ES-I3 (cell line): ENCODE measurements around the gene ADRA2B.
A peak's percentile ranks its signal among the peaks of the same experiment; 100 is the strongest.

Experiments used
- H3K36me3 ChIP-seq: 2 replicates; pipeline ENCODE4 v1.6.1; 2013; ENCODE audit warnings: mild to moderate bottlenecking, low read length, control low read depth, moderate library complexity; ENCODE audit not compliant: insufficient read depth
- H3K4me1 ChIP-seq: 2 replicates; pipeline ENCODE4 v1.6.1; 2013; ENCODE audit warnings: mild to moderate bottlenecking, control low read depth, low read length; ENCODE audit not compliant: insufficient read depth
- H3K9ac ChIP-seq: 2 replicates; pipeline ENCODE4 v1.6.1; 2013; ENCODE audit warnings: low read depth, mild to moderate bottlenecking, low read length, moderate library complexity
- H3K9me3 ChIP-seq: 2 replicates; pipeline ENCODE4 v1.6.1; 2013; ENCODE audit warnings: mild to moderate bottlenecking, low read length, moderate library complexity; ENCODE audit not compliant: control insufficient read depth, insufficient read depth

ADRA2B gene

GRCh38 chr2:96153991-96154431 is 37.6 kb upstream of the ADRA2B start:
- no peaks in the 10 kb centered on the region for H3K9me3 ChIP-seq
- no peaks in the 10 kb centered on the region; the same call in 1 of the 2 replicates for H3K4me1 ChIP-seq
- no peaks in the 10 kb centered on the region for H3K36me3 ChIP-seq
- no peak overlapping the region for H3K9ac ChIP-seq

DNA sequence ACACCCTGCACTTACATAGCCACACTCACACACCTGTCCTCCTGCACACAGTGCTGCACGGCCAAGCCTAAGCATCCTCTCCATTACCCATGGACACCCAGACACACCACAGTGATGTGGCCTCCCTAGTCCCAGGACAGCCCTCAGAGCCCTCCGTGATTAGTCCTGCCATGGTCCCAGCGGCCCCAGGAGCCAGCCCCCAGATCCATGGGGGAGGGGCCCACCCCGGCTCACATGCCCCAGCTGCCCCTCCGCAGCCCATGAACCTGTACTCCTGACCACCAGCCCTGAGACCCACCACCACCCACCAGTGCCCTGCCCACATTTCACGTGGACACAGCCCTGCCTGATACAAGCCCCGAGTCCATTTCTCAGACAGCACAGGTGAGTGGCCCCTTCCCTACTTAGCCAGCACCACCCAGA is 36.9 kb upstream of the ADRA2B start:
- Histone ChIP-seq H3K9ac (no peak overlapping the region), H3K9me3 (no peaks in the 10 kb centered on the region), H3K36me3 (no peaks in the 10 kb centered on the region), H3K4me1 (no peaks in the 10 kb centered on the region; the same call in 1 of the 2 replicates)

DNA sequence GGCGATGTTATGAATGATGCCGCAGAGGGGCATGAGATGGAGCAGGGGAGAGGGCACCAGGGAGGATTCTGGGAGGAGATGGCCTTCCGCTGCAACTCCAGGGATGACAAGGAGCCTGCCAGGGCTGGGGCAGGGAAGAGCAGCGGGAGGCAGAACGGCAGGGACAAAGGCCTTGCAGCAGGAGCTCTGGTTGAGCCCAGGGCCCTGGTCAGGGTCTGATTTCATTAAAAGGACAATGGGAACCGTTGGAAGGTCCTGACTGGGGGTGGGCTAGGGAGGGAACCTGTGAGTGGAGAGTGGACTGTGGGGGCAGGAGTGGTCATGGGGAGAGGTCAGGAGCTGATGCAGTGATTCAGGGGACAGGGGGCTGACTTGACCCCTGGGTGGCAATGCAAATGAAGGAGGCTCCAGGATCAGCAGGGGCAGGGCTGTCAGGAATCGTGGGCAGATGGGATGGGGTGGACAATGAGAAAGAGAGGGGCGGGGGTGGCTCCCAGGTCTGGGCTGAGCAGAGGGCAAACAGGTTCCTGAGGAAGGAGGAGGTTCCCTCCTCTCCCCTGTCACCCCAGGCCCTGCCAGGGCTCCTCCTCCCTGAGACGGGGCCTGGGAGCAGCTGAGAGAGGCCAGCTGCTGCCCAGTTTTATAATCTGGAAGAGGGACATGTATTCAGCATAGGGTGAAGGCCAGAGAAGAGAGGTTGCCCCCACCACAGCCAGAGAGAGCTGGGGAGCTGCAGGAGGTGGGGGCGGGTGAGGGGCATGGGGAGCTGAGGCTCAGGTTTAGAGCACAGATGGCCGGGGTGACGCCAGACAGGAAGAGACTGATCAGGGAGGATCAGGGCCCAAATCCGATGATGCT is 36.2 kb upstream of the ADRA2B start:
- H3K9ac ChIP-seq, result no peak overlapping the region
- H3K36me3 ChIP-seq, result no peaks in the 10 kb centered on the region
- peaks cover 7% of the 10 kb centered on the region; the same call in 1 of the 2 replicates for H3K4me1 ChIP-seq
- no peaks in the 10 kb centered on the region for H3K9me3 ChIP-seq

GRCh38 chr2:96151595-96152303 is 35.4 kb upstream of the ADRA2B start:
- Histone ChIP-seq H3K36me3 (no peaks in the 10 kb centered on the region), H3K4me1 (peaks cover 10% of the 10 kb centered on the region; the same call in 1 of the 2 replicates), H3K9me3 (no peaks in the 10 kb centered on the region), H3K9ac (no peak overlapping the region)

GRCh38 chr2:96150791-96151594 is 34.6 kb upstream of the ADRA2B start:
- Histone ChIP-seq H3K9me3 (no peaks in the 10 kb centered on the region), H3K36me3 (no peaks in the 10 kb centered on the region), H3K4me1 (peaks cover 18% of the 10 kb centered on the region; the same call in 1 of the 2 replicates), H3K9ac (no peak overlapping the region)

- no peaks in the 10 kb centered on the region for H3K9me3 ChIP-seq
- H3K9ac ChIP-seq, result no peak overlapping the region
- H3K36me3 ChIP-seq, result no peaks in the 10 kb centered on the region
- H3K4me1 ChIP-seq, result peaks cover 22% of the 10 kb centered on the region; the same call in 1 of the 2 replicates
These were observed 33.8 kb upstream of the ADRA2B start for GRCh38 chr2:96150007-96150640.

DNA sequence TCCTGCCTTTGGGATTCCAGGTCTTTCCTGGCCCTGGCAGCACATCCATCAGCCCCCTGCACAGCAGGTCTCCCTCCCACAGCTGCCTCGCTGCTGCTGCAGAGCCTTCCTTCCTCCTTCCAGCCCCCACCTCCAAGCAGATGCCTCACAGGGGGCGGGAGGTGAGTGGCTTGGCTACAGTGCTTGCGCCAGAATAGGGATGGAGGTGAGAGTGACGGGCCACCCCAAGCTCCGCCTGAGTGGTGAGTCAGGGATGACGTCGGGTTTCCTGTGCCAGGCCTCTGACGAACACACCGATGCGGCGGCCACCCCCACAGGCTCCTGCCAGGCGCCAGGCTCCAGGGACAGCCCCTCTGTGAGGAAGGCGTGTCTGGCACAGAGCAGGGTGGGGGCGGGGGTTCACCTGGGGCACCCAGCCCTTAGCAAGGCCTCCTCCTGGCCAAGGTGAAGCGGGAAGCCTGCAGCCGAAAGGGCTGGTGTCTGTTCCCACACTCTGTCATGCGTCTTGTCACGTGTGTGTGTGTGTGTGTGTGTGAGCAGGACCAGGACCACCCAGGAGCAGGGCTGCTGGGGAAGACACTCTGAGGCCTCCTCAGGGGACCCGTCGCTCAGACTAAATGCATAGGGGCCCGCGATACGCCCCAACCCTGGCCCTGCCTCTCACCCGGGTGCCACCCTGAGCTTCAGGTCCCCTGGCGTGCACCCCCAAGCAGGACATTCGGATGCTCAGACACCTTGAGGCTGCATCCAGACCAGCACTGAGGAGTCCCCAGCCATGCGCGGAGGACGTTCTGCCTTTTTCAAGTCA is 32.2 kb upstream of the ADRA2B start:
- H3K36me3 ChIP-seq, result no peaks in the 10 kb centered on the region
- H3K9ac ChIP-seq, result no peak overlapping the region
- H3K9me3 ChIP-seq, result no peaks in the 10 kb centered on the region
- peaks cover 22% of the 10 kb centered on the region; the same call in 1 of the 2 replicates for H3K4me1 ChIP-seq

DNA sequence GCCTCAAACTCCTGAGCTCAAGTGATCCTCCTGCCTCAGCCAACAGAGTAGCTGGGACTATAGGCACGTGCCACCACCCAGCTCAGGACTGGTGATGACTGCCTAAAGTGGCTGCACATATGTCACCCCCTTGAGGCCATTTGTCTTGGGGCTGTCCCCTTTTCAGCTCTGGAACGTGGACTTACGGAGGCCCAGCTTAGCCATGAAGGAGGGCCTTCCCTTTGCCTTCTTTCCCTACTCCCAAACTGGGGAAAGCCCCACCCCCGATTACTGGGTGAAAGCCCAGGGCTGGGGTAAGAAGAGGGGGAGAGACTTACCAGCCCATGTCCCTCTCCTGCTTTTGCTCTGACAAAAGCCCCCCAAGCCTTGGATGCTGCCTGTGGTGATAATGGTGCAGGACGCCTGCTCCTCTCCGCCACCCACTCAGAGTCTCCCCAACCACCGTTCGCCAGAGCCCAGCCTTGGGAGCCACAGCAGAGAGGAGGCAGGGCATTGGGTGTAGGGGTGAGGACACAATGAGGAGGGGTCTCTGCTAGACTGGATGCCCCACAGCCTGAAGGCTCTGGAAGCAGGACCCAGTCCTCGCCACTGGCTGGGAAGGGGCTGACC is 31.3 kb upstream of the ADRA2B start:
- Histone ChIP-seq H3K9ac (no peak overlapping the region), H3K4me1 (peaks cover 22% of the 10 kb centered on the region; the same call in 1 of the 2 replicates), H3K36me3 (no peaks in the 10 kb centered on the region), H3K9me3 (no peaks in the 10 kb centered on the region)

- no peaks in the 10 kb centered on the region for H3K9me3 ChIP-seq
- H3K9ac ChIP-seq, result no peak overlapping the region
- H3K36me3 ChIP-seq, result no peaks in the 10 kb centered on the region
- peaks cover 22% of the 10 kb centered on the region; the same call in 1 of the 2 replicates for H3K4me1 ChIP-seq
These were observed 30.7 kb upstream of the ADRA2B start for GRCh38 chr2:96146881-96147592.

DNA sequence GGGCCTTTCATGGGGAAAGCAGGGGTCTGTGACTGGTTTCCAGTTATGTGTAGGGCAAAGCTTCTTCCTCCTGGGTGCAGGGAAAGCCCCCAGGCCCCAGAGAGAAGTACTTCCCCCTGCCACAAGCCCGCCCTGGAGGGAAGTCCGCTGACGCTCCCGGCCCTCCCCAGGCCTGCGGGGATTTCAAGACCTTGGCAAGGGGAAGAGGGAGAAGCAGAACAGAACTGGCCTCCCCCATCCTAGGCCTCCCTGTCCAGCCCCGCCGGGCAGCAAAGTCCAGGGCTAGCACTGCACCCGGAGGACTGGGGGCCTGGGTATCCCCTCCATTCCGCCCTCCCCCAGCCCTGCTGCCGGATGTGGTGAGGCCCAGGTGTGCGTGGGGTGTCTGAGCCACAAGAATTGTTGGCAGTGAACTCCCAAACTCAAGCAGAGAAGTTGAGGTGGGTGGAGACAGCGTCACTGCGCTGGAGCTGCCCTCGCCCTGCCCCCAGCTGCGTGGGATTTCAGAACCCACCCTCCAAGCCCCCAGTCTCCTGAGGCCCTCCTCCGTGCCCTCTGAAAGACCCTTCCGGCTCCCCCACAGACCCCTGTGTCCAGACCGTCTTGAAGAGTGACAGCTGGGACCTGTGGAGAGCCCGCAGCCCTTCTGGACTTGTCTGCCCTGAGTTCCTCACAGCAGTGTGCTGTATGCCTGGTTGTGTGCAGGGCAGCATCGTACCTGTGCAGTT is 29.9 kb upstream of the ADRA2B start:
- H3K4me1 ChIP-seq, result peaks cover 22% of the 10 kb centered on the region; the same call in 1 of the 2 replicates

GRCh38 chr2:96145848-96146152 is 29.4 kb upstream of the ADRA2B start:
- no peaks in the 10 kb centered on the region for H3K9me3 ChIP-seq
- peaks cover 22% of the 10 kb centered on the region; the same call in 1 of the 2 replicates for H3K4me1 ChIP-seq
- H3K9ac ChIP-seq, result peak overlapping the region; percentile 48
- no peaks in the 10 kb centered on the region for H3K36me3 ChIP-seq

More for the DNA sequence above, 29.9 kb upstream of the ADRA2B start:
- Histone ChIP-seq H3K36me3 (no peaks in the 10 kb centered on the region), H3K9me3 (no peaks in the 10 kb centered on the region), H3K9ac (peak overlapping the region; percentile 48; the same call in 1 of the 2 replicates)
